Left lung (tissue), 10 donors: ENCODE data around the gene VSTM2B. TPM values are rescaled to one million over a fixed set of nuclear protein-coding genes. Genes with fewer than 3 reads are reported as not detected.
A peak's percentile ranks its signal among the peaks of the same experiment; 100 is the strongest.

ENCODE experiments used
- ATAC-seq: fragments of 200-7000 bp; cut with Tn5 transposase; one replicate; pipeline ENCODE4 v1.9.1; 2020; ENCODE audit warnings: moderate library complexity
- DNase-seq, 4 donors: peaks; one replicate each; pipeline ENCODE4 v3.0.0-alpha.2; 2013 to 2020
- H3K27ac ChIP-seq, 2 donors: fragments of 200-600 bp; sonication (generic) in 1 of 2; one replicate each; pipeline versions ENCODE4 v1.5.0 to v1.8.0; 2020 to 2021
- H3K27me3 ChIP-seq, 2 donors: fragments of 200-600 bp; sonication (generic) in 1 of 2; one replicate each; pipeline versions ENCODE4 v1.5.0 to v1.8.0; 2020 to 2021
- H3K36me3 ChIP-seq, 2 donors: fragments of 200-600 bp; sonication (generic) in 1 of 2; one replicate each; pipeline versions ENCODE4 v1.5.0 to v1.8.0; 2020 to 2021
- H3K4me1 ChIP-seq, 2 donors: fragments of 200-600 bp; one replicate each; pipeline ENCODE4 v1.8.0; 2021
- H3K4me3 ChIP-seq, 2 donors: fragments of 200-600 bp; sonication (generic) in 1 of 2; one replicate each; pipeline versions ENCODE4 v1.5.0 to v1.8.0; 2020 to 2021; ENCODE audit warnings: mild to moderate bottlenecking in 1 of 2
- H3K9me3 ChIP-seq, 2 donors: fragments of 200-600 bp; sonication (generic) in 1 of 2; one replicate each; pipeline versions ENCODE4 v1.5.0 to v1.8.0; 2020 to 2021
- intact Hi-C, 2 donors: fragments of 100-400 bp; cut with DNase I; formaldehyde crosslinking; loops; one replicate each; pipeline versions ENCODE4 v1.11.2 to v1.14.2; 2022
- polyA plus RNA-seq, 6 donors: library from polyadenylated mRNA; unstranded; fragments of 120-200 nt; gene quantifications; one replicate each; pipeline ENCODE4 v1.2.1, GENCODE V29; 2013; ENCODE audit not compliant: insufficient read length in 6 of 6
- total RNA-seq, 2 donors: library from RNA; stranded (reverse); fragmentation: NEBNext Ultra II Directional; extraction: Animal tissue kit (Norgen Biotek cat#: 25700); gene quantifications; one replicate each; pipeline ENCODE4 v1.2.1, GENCODE V29; 2021
- TF ChIP-seq, protein P1 (sequence below), 2 donors: fragments of 200-600 bp; sonication (generic) in 1 of 2; IDR thresholded peaks; one replicate each; pipeline versions ENCODE4 v1.5.0 to v1.8.0; 2021; ENCODE audit warnings: antibody characterized with exemption in 2 of 2
- donor health status: DM: no; HTN: yes; CAD: no.
- donor health status: DM: no; HTN: no; CAD: no.

VSTM2B gene
- total and polyA plus RNA-seq, 8 donors, result not detected

DNA sequence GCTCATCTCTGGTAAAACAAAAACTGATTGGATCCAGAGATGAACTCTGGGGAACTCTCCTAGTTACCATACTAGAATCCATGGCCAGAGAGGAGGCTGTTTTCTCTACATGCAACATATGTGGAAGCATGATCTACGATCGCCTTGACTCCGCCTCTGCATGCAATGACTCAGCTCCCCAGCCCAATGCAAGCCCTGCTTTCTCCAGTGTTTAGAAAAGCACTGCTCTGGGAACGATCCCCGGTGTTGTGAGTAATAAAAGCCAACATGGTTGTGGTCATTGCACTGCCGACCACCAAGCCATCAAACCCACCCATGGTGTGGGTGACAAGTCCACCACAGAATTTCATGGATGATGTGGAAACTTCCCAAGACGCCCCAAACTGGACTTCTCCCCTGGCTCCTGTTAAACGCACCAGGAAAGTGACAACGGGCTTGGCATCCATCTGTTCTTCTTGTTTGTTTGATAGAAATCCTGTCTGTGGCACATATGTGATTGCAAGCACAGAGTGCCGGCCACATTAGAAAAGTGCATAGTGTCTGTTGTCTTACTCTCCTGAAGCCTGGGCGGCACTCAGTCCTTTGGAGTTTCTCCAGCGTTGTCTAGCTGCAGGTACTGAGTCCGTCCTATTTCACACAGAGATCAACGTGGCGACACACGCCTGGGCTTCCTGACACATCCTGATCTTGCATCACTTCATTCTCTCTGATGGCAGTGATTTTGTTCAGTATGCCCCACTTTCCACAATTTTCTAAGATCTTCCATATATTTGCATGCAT lies 36.4 kb upstream of the VSTM2B start:
- no peaks in the 10 kb centered on the region for H3K9me3 ChIP-seq
- no peaks in the 10 kb centered on the region for H3K36me3 ChIP-seq
- no peak overlapping the region for H3K4me3 ChIP-seq
- ATAC-seq, result no peak
- H3K27ac ChIP-seq, result no peak overlapping the region
- H3K4me1 ChIP-seq, result no peaks in the 10 kb centered on the region
- DNase-seq, result no peak
- intact Hi-C loops, result no loop called here
- H3K27me3 ChIP-seq, result peaks cover 0 to 45% of the 10 kb centered on the region in 2 donors
- TF ChIP-seq, protein P1, sequence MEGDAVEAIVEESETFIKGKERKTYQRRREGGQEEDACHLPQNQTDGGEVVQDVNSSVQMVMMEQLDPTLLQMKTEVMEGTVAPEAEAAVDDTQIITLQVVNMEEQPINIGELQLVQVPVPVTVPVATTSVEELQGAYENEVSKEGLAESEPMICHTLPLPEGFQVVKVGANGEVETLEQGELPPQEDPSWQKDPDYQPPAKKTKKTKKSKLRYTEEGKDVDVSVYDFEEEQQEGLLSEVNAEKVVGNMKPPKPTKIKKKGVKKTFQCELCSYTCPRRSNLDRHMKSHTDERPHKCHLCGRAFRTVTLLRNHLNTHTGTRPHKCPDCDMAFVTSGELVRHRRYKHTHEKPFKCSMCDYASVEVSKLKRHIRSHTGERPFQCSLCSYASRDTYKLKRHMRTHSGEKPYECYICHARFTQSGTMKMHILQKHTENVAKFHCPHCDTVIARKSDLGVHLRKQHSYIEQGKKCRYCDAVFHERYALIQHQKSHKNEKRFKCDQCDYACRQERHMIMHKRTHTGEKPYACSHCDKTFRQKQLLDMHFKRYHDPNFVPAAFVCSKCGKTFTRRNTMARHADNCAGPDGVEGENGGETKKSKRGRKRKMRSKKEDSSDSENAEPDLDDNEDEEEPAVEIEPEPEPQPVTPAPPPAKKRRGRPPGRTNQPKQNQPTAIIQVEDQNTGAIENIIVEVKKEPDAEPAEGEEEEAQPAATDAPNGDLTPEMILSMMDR (IDR thresholded peaks at IDR 0.05), result no peak

DNA sequence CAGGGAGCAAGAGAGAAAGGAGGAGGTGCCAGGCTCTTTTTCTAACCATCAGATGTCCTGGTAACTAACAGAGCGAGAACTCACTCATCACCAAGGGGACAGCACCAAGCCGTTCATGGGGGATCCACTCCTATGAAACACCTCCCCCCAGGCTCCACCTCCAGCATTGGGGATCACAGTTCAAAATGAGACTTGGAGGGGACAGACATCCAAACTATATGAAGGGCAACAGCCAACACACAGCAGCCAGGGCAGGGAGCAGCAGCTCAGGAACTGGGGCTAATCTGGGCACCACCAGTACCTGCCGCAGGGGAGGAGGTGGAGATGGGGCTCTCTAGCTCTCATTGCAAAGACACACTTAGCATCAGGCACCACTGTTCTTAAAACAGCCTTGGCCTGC lies 34.3 kb upstream of the VSTM2B start:
- Histone ChIP-seq H3K36me3 (no peaks in the 10 kb centered on the region), H3K27ac (no peak overlapping the region), H3K9me3 (no peaks in the 10 kb centered on the region), H3K27me3 (peaks cover 0 to 44% of the 10 kb centered on the region in 2 donors), H3K4me3 (no peak overlapping the region), H3K4me1 (no peaks in the 10 kb centered on the region)
- intact Hi-C loops, result no loop called here
- TF ChIP-seq, protein P1 (IDR thresholded peaks at IDR 0.05), result no peak
- no peak for ATAC-seq
- no peak for DNase-seq

DNA sequence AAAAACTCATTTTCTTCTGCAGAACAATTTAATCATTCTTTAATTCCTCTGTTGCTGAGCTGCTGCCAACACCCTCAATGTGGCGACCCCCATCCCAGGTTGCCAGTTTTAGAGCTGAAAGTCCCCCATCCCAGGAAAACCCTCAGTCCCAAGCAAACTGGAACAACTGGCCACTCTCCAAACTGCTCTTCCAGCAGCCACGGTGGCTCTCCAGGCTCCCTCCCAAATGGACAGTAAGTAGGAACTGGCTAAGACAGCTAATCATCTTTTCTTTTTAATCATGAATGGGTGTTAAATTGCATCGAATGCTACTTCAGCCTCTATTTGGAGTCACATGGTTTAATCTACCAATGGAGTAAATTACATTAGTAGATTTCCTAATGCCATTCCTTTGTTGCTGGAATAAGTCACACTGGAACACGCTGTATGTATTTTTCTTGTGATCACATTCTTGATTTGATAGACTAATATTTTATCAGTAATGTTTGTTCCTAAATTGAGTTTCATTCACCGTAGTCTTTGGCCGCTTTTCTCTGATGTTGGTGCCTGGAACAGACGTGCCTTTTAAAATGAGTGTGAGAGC lies 33.7 kb upstream of the VSTM2B start:
- no peak overlapping the region for H3K27ac ChIP-seq
- intact Hi-C loops, result no loop called here
- DNase-seq, result peak in 1 of 4 donors; percentile 14
- H3K36me3 ChIP-seq, result no peaks in the 10 kb centered on the region
- H3K9me3 ChIP-seq, result no peaks in the 10 kb centered on the region
- TF ChIP-seq, protein P1 (IDR thresholded peaks at IDR 0.05), result no peak
- H3K4me1 ChIP-seq, result no peaks in the 10 kb centered on the region
- ATAC-seq, result no peak
- H3K27me3 ChIP-seq, result peaks cover 0 to 44% of the 10 kb centered on the region in 2 donors
- no peak overlapping the region for H3K4me3 ChIP-seq

DNA sequence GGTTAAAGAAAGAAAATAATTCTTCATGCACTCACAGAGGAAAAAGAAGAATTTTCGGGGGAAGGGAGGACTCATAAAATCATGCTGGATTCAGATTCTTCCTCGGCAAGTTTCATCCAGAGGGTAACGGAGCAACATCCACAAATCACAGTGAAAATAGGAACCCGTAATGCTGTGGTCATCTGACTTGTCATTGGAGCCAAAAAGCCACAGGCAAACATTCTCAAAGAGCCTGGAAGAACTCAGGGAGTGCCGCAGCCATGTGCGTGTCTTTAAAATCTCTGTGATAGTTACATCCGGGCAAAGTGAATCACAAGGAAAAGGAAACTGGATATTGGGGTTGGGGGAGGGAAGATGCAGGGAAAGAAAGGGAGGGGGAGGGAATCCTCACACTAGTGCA lies 33.0 kb upstream of the VSTM2B start:
- no peaks in the 10 kb centered on the region for H3K4me1 ChIP-seq
- DNase-seq (peak in 2 of 4 donors; percentile 11 to 27), ATAC-seq (no peak)
- no peak overlapping the region for H3K27ac ChIP-seq
- TF ChIP-seq, protein P1 (IDR thresholded peaks at IDR 0.05), result no peak
- H3K27me3 ChIP-seq, result peaks cover 0 to 44% of the 10 kb centered on the region in 2 donors
- H3K9me3 ChIP-seq, result no peaks in the 10 kb centered on the region
- intact Hi-C loops, result no loop called here
- H3K4me3 ChIP-seq, result no peak overlapping the region
- no peaks in the 10 kb centered on the region for H3K36me3 ChIP-seq

DNA sequence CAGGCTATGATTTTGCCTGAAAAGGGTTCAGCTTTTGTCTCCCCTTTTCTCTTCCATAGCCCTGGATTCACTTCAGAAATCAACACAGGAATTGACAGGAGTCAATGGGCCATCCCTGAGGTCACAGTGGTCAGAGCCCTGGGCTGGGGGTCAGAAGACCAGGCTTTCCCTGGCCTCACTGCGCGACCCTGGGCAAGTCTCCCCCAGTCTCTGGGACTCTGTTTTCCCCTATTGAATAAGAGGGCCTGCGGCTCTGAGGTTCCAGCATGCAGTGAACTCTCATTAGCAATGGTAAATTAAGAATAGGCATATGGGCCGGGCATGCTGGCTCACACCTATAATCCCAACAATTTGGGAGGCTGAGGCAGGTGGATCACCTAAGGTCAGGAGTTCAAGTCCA lies 30.7 kb upstream of the VSTM2B start:
- no peaks in the 10 kb centered on the region for H3K4me1 ChIP-seq
- ATAC-seq (no peak), DNase-seq (peak in 1 of 4 donors; percentile 24)
- H3K9me3 ChIP-seq, result no peaks in the 10 kb centered on the region
- H3K36me3 ChIP-seq, result no peaks in the 10 kb centered on the region
- peaks cover 0 to 28% of the 10 kb centered on the region in 2 donors for H3K27me3 ChIP-seq
- no peak overlapping the region for H3K27ac ChIP-seq
- TF ChIP-seq, protein P1 (IDR thresholded peaks at IDR 0.05), result no peak
- intact Hi-C loops, result no loop called here
- no peak overlapping the region for H3K4me3 ChIP-seq
